ENCODE measurements around the gene CST6. TPM values are rescaled to one million over a fixed set of nuclear protein-coding genes. Genes with fewer than 3 reads are reported as not detected.

The CST6 gene
- total and polyA plus RNA-seq, 2 donors: 0.37 to 0.58 TPM

DNA sequence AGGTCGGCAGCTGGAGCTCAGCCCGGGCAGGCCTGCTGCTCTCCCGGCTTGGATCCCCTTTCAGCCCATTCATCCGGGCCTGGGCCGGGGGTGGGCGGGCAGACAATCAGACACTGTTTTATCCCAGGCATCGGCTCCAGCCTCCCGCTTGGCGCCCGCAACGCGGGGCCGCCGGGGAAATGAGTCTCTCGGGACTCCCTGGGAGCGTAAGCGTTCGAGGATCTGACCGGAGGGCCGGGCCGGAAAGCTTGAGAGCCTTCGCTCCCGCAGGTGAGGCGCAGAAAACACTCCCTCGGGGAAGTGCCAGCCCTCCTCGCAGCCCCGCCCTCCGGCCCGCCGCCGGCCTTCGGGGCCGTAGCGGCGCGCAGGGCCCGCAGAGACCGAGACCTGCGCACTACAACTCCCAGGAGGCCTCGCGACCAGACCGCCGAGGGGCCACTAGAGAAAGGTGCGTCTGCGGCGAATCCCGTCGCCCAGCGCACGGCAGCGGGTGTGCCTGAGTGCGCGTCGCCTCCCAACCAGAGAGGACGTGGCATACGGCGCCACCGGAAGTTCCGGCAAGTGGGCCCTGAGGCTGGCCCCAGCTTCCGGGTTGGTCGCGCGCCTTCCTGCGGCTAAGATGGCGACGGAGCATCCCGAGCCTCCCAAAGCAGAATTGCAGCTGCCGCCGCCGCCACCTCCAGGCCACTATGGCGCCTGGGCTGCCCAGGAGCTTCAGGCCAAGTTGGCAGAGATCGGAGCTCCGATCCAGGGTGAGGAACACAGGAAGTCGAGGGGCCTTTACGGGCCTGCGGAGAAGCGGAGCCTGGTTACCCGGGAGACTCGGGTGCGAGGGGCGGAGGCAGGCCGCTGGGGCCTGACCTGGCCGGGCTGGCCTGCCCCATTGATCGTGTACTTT is 40.2 kb downstream of the CST6 start, which contains the start of gene SF3B2:
Gene SF3B2, plus strand, starts transcription at position 599 of the 898 bp plus-strand sequence. Its CDS starts 21 bp downstream, at position 620.
- H3K27ac ChIP-seq (ENCODE audit: low read depth): peak within 1 kb of the TSS; percentile 48
- H3K4me3 ChIP-seq (ENCODE audit: low read depth, low read length): peak within 1 kb of the TSS; percentile 86
- H3K36me3 ChIP-seq (ENCODE audit: insufficient read depth): peaks cover 4% of the 10 kb centered on the region
- WGBS: under 1% methylated on average over 84 of the region's 84 CpGs
- DNase-seq (ENCODE audit: extremely low spot score): peak; percentile 90
- no peaks in the 10 kb centered on the region for H3K4me1 ChIP-seq (ENCODE audit: insufficient read depth)

DNA sequence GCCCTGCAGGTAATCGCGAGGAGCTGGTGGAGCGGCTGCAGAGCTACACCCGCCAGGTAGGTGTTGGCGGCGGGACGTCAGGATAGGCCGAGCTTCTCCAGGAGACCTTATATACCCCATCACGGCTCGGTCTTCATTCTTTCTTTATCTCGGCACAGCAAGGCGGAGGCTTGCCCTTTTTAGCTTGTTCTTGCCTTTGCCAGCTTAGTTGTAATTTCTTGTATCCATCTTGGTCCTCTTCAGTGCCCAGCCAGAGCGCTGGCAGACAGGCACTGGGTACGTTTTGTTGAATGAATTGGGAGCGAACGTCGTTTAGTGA is 40.8 kb downstream of the CST6 start:
- Histone ChIP-seq H3K36me3 (ENCODE audit: insufficient read depth) (peaks cover 5% of the 10 kb centered on the region), H3K27ac (ENCODE audit: low read depth) (peak overlapping the region; percentile 48), H3K4me3 (ENCODE audit: low read depth, low read length) (peak overlapping the region; percentile 86), H3K4me1 (ENCODE audit: insufficient read depth) (no peaks in the 10 kb centered on the region)
- 1% methylated on average over 17 of the region's 17 CpGs for WGBS
- DNase-seq (ENCODE audit: extremely low spot score): no peak

DNA sequence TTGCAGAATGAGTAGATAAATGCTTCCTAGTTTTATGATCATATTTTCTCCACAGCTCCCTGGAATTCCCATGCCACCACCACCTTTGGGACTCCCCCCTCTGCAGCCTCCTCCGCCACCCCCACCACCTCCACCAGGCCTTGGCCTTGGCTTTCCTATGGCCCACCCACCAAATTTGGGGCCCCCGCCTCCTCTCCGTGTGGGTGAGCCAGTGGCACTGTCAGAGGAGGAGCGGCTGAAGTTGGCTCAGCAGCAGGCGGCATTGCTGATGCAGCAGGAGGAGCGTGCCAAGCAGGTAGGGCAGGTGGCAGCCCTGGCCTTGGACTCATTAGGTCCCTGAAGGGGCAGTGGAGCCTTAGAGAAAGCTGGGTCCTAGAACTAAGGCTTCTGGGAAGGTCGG is 43.2 kb downstream of the CST6 start:
- 94% methylated on average over 7 of the region's 7 CpGs for WGBS
- Histone ChIP-seq H3K4me1 (ENCODE audit: insufficient read depth) (no peaks in the 10 kb centered on the region), H3K27ac (ENCODE audit: low read depth) (no peak overlapping the region), H3K4me3 (ENCODE audit: low read depth, low read length) (no peak overlapping the region), H3K36me3 (ENCODE audit: insufficient read depth) (peaks cover 5% of the 10 kb centered on the region)
- DNase-seq (ENCODE audit: extremely low spot score): no peak

DNA sequence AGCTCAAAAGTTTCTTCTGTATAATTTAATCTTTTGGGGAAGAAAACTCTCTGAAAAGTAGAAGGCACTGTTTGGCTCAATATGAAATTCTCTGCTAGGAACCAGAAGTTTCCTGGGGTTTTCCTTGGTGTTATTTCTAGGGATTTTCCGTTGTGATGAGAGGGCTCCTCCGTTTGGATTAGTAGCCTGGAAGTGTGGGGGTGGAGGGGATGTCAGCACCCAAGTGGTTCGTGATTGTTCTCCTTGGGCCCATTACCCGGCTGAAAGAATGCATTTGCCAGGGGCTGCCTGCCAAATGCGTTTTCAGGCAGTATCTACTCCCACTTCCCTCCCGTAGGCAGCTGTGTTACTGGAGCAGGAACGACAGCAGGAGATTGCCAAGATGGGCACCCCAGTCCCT is 44.7 kb downstream of the CST6 start:
- DNase-seq (ENCODE audit: extremely low spot score): no peak
- Histone ChIP-seq H3K4me1 (ENCODE audit: insufficient read depth) (no peaks in the 10 kb centered on the region), H3K36me3 (ENCODE audit: insufficient read depth) (peaks cover 8% of the 10 kb centered on the region), H3K27ac (ENCODE audit: low read depth) (no peak overlapping the region), H3K4me3 (ENCODE audit: low read depth, low read length) (no peak overlapping the region)
- WGBS: 63% methylated on average over 7 of the region's 7 CpGs

DNA sequence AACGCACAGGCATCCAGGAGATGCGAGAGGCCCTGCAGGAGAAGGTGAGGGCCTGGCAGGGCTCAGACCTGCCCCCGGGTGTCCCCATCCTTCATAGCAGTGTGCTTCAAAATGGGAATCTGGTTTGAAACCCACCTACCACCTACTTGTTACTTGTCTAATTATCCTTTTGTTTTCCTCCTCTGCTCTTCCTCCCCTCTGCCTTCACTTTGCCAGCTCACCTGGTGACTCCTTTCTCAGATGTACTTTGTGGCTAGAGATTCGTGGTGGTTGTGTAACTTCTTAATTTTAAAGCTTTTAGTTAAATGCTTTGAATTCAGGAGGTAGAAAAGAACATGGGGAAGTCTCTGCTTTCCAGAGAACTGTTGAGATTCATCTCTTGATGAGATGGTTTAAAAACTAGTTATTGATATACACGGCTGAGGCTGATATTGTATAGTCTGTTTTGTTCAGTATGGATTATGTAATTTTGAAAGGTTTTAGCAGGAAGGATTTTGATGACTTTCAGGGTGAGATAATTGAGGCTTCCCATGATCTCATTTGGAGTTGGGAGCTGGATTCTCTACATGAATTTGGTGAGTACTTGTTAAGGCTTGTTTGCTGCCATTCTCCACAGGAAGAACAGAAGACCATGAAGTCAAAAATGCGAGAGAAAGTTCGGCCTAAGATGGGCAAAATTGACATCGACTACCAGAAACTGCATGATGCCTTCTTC is 48.3 kb downstream of the CST6 start:
- WGBS: 82% methylated on average over 8 of the region's 8 CpGs
- Histone ChIP-seq H3K4me1 (ENCODE audit: insufficient read depth) (no peaks in the 10 kb centered on the region), H3K4me3 (ENCODE audit: low read depth, low read length) (no peak overlapping the region), H3K27ac (ENCODE audit: low read depth) (no peak overlapping the region), H3K36me3 (ENCODE audit: insufficient read depth) (peaks cover 10% of the 10 kb centered on the region)
- DNase-seq (ENCODE audit: extremely low spot score): no peak

DNA sequence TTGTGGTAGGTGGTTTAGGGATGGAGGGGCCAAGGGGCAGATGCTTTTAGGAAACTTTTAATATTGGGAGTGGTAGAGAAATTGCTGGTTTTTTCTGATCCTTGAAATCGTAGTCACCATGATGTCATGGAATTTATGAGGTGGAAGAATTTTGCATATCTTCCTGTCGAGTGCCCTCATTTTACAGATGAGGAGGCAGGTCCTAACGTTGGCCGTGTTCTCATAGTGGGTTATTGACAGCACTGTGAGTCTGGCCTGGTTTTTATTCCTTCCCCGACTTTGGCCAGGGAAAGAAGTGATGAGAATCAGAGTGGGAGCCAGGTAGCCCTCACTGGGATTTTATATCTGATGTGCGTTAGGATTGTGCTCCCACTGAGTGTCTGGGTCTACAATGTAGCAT is 49.5 kb downstream of the CST6 start:
- H3K4me1 ChIP-seq (ENCODE audit: insufficient read depth): no peaks in the 10 kb centered on the region
- no peak for DNase-seq (ENCODE audit: extremely low spot score)
- no peak overlapping the region for H3K4me3 ChIP-seq (ENCODE audit: low read depth, low read length)
- H3K36me3 ChIP-seq (ENCODE audit: insufficient read depth): peaks cover 10% of the 10 kb centered on the region
- H3K27ac ChIP-seq (ENCODE audit: low read depth): no peak overlapping the region
- WGBS: 82% methylated on average over 6 of the region's 6 CpGs

DNA sequence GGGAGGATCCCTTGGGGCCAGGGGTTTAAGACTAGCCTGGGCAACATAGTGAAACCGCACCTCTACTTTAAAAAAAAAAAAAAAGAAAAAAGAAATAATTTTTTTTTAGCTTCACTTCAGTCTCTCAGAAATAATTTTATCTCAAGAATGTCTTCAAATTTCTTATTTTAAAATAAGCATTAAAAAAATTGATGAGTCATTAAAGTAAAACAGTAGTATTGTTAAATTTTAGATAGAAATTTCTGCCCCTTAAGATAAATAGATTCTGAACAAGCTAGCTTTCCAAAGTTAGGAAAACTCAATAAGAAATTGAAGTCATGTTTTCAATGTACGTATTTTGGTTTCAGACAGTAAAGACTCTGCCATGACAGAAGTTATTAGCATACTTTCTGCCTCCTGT is 50.6 kb downstream of the CST6 start:
- H3K4me3 ChIP-seq (ENCODE audit: low read depth, low read length): no peak overlapping the region
- 96% methylated on average over 2 of the region's 2 CpGs for WGBS
- peaks cover 5% of the 10 kb centered on the region for H3K36me3 ChIP-seq (ENCODE audit: insufficient read depth)
- no peak overlapping the region for H3K27ac ChIP-seq (ENCODE audit: low read depth)
- no peaks in the 10 kb centered on the region for H3K4me1 ChIP-seq (ENCODE audit: insufficient read depth)
- no peak for DNase-seq (ENCODE audit: extremely low spot score)

Other genes with a start within 250 kb of the CST6 start
- 3.0 TPM for gene AP5B1, start 231.0 kb upstream of the CST6 start, total RNA-seq
- 14.7 TPM for gene AP5B1, start 231.0 kb upstream of the CST6 start, polyA plus RNA-seq
- gene OVOL1, start 224.9 kb upstream of the CST6 start, total RNA-seq: 4.7 TPM
- 5.1 TPM for gene OVOL1, start 224.9 kb upstream of the CST6 start, polyA plus RNA-seq
- 0.85 TPM for gene SNX32, start 178.0 kb upstream of the CST6 start, total RNA-seq
- gene SNX32, start 178.0 kb upstream of the CST6 start, polyA plus RNA-seq: 2.0 TPM
- 231 TPM for gene CFL1, start 153.8 kb upstream of the CST6 start, total RNA-seq
- 728 TPM for gene CFL1, start 153.8 kb upstream of the CST6 start, polyA plus RNA-seq
- 38.2 TPM for gene MUS81, start 151.6 kb upstream of the CST6 start, total RNA-seq
- gene MUS81, start 151.6 kb upstream of the CST6 start, polyA plus RNA-seq: 65.4 TPM
- 43.3 TPM for gene EFEMP2, start 139.2 kb upstream of the CST6 start, total RNA-seq
- gene EFEMP2, start 139.2 kb upstream of the CST6 start, polyA plus RNA-seq: 120 TPM
- 2.7 TPM for gene CTSW, start 132.2 kb upstream of the CST6 start, total RNA-seq
- gene CTSW, start 132.2 kb upstream of the CST6 start, polyA plus RNA-seq: 0.98 TPM
- gene FIBP, start 123.5 kb upstream of the CST6 start, total RNA-seq: 60.7 TPM
- 64.0 TPM for gene FIBP, start 123.5 kb upstream of the CST6 start, polyA plus RNA-seq
- gene CCDC85B, start 121.3 kb upstream of the CST6 start, total RNA-seq: 6.9 TPM
- gene CCDC85B, start 121.3 kb upstream of the CST6 start, polyA plus RNA-seq: 84.1 TPM
- not detected for gene FOSL1, start 111.6 kb upstream of the CST6 start, total RNA-seq
- gene FOSL1, start 111.6 kb upstream of the CST6 start, polyA plus RNA-seq: 7.5 TPM
- 11.8 TPM for gene C11orf68, start 92.9 kb upstream of the CST6 start, total RNA-seq
- 65.9 TPM for gene C11orf68, start 92.9 kb upstream of the CST6 start, polyA plus RNA-seq
- gene DRAP1, start 92.6 kb upstream of the CST6 start, total RNA-seq: 36.7 TPM
- 111 TPM for gene DRAP1, start 92.6 kb upstream of the CST6 start, polyA plus RNA-seq
- not detected for gene TSGA10IP, start 66.5 kb upstream of the CST6 start, total RNA-seq
- 0.09 TPM for gene TSGA10IP, start 66.5 kb upstream of the CST6 start, polyA plus RNA-seq
- gene SART1, start 50.3 kb upstream of the CST6 start, total RNA-seq: 18.9 TPM
- gene SART1, start 50.3 kb upstream of the CST6 start, polyA plus RNA-seq: 47.2 TPM
- gene EIF1AD, start 9.9 kb upstream of the CST6 start, total RNA-seq: 15.6 TPM
- gene EIF1AD, start 9.9 kb upstream of the CST6 start, polyA plus RNA-seq: 26.3 TPM
- gene BANF1, start 9.5 kb upstream of the CST6 start, total RNA-seq: 8.6 TPM
- gene BANF1, start 9.5 kb upstream of the CST6 start, polyA plus RNA-seq: 181 TPM
- gene CATSPER1, start 14.5 kb downstream of the CST6 start, total RNA-seq: not detected
- 0.35 TPM for gene CATSPER1, start 14.5 kb downstream of the CST6 start, polyA plus RNA-seq
- 0.42 TPM for gene GAL3ST3, start 37.2 kb downstream of the CST6 start, total RNA-seq
- gene GAL3ST3, start 37.2 kb downstream of the CST6 start, polyA plus RNA-seq: not detected
- 77.2 TPM for gene SF3B2, start 40.4 kb downstream of the CST6 start, total RNA-seq
- 142 TPM for gene SF3B2, start 40.4 kb downstream of the CST6 start, polyA plus RNA-seq
- gene PACS1, start 58.3 kb downstream of the CST6 start, total RNA-seq: 42.3 TPM
- 41.3 TPM for gene PACS1, start 58.3 kb downstream of the CST6 start, polyA plus RNA-seq
- 9.5 TPM for gene KLC2, start 245.7 kb downstream of the CST6 start, total RNA-seq
- 39.2 TPM for gene KLC2, start 245.7 kb downstream of the CST6 start, polyA plus RNA-seq